ENCODE data around the gene KLK11.

DNA sequence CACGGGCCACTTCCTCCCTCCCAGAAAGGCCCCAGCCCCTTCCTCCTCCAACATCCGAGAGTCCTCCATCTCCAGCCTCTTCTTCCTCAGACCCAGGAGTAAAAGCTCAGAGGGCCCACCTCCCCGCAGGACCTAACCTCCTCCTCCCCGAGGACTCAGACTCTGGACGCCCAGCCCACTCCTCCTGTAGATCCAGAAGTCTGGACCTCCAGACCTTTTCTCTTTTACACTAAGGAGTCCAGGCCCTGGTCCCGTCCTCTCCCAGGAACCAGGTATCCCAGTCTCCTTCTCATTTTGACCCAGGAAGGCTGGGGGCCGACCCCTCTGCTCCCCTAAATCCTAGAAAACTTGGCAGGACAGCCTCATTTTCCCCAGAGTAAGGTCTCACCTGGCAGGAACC lies 23.1 kb downstream of the KLK11 start:
- no peak for TF ChIP-seq EP300 (IDR thresholded peaks at IDR 0.05; ENCODE audit: borderline replicate concordance in 1 of 2, low read depth in 2 of 2, low read length in 2 of 2)
- TF ChIP-seq, protein P1, sequence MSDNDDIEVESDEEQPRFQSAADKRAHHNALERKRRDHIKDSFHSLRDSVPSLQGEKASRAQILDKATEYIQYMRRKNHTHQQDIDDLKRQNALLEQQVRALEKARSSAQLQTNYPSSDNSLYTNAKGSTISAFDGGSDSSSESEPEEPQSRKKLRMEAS (IDR thresholded peaks at IDR 0.05) = no peak
- no peak for TF ChIP-seq SIN3A (conservative IDR thresholded peaks at IDR 0.05 in 1 of 2, IDR thresholded peaks at IDR 0.05 in 1 of 2; ENCODE audit: low read depth in 1 of 2, low read length in 2 of 2)
- TF ChIP-seq TAF7 (optimal IDR thresholded peaks at IDR 0.05; ENCODE audit: borderline replicate concordance, low read depth, low read length) = no peak
- no peak for TF ChIP-seq ZNF274 (IDR thresholded peaks at IDR 0.05; ENCODE audit: borderline replicate concordance, extremely low read depth, low read length)
- TF ChIP-seq KDM1A (IDR thresholded peaks at IDR 0.05; ENCODE audit: borderline replicate concordance, low read length) = no peak
- TF ChIP-seq CBX8 (IDR thresholded peaks at IDR 0.05; ENCODE audit: borderline replicate concordance, low read depth, low read length) = no peak
- no peak for TF ChIP-seq HDAC6 (IDR thresholded peaks at IDR 0.05; ENCODE audit: low read depth, low read length)

Measured in H1 (cell line).